IPS-11a (cell line): ENCODE measurements around the gene CFAP90.

Experiments used
- H3K4me3 ChIP-seq: one replicate; pipeline ENCODE4 v1.5.1; 2013; ENCODE audit warnings: low read depth, low read length, control low read depth

CFAP90 gene

GRCh38 chr5:7784683-7785380 lies 66.1 kb downstream of the CFAP90 start:
- no peak overlapping the region for H3K4me3 ChIP-seq

GRCh38 chr5:7781899-7782298 lies 69.0 kb downstream of the CFAP90 start:
- no peak overlapping the region for H3K4me3 ChIP-seq
